ENCODE measurements around the gene SKIC2.

Gene SKIC2

GRCh38 chr6:31967926-31968320 lies 8.9 kb downstream of the SKIC2 start:
- no peak for TF ChIP-seq CTCF (IDR thresholded peaks at IDR 0.05; ENCODE audit: control extremely low read depth, extremely low read depth, low read depth, missing control alignments)
- no peak for DNase-seq (ENCODE audit: extremely low spot score)
- ChIA-PET CTCF (interaction anchor here (2.8 kb wide), 1 partner anchor 16 kb away, joined by 6 read pairs; no protein-coding TSS in a partner anchor), POLR2A (no interaction called here)

DNA sequence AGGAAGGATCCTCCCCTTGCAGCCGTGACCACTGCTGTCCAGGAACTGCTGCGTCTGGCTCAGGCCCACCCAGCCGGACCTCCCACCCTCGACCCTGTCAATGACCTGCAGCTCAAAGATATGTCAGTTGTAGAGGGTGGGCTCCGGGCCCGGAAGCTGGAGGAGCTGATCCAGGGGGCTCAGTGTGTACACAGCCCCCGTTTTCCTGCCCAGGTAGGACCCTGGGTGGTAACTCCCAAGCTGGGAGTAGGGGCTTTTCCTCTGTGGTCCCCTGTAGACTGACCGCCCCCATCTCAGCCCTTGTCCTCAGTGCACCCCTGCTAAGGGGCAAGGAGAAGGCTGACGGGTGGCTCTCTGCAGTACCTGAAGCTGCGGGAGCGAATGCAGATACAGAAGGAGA lies 9.4 kb downstream of the SKIC2 start:
- ChIA-PET POLR2A (no interaction called here), CTCF (interaction anchor here (2.8 kb wide), 1 partner anchor 16 kb away, joined by 6 read pairs; no protein-coding TSS in a partner anchor)
- no peak for DNase-seq (ENCODE audit: extremely low spot score)
- TF ChIP-seq CTCF (IDR thresholded peaks at IDR 0.05; ENCODE audit: control extremely low read depth, extremely low read depth, low read depth, missing control alignments): no peak

DNA sequence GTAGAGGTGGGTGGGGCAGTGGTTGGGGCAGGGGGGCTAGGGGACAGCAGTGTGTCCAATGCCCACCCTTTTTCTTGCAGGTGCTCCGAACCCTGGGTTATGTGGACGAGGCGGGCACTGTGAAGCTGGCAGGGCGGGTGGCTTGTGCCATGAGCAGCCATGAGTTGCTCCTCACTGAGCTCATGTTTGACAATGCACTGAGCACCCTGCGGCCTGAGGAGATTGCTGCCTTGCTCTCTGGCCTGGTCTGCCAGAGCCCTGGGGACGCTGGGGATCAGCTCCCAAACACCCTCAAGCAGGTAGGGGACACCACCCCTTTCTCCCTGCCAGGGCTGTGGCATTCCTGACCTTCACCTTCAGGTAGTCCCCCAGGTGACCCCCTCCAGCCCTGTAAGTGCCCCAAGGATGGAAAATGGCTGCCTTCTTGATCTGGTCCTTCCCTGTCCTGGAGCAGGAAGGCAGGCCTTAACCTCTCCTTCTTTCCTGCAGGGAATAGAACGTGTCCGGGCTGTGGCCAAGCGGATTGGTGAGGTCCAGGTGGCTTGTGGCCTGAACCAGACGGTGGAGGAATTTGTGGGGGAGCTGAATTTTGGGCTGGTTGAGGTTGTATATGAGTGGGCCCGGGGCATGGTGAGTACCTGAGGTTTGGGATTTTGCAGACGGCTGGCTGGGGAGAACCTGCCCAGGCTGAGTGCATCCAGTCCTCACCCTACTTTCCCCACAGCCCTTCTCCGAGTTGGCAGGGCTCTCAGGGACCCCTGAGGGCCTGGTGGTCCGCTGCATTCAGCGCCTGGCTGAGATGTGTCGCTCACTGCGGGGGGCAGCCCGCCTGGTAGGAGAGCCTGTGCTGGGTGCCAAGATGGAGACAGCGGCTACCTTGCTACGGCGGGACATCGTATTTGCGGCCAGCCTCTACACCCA lies 10.1 kb downstream of the SKIC2 start:
- ChIA-PET CTCF (interaction anchor here (2.0 to 2.8 kb wide), 2 partner anchors 10 to 17 kb away, joined by 6 read pairs; partner anchors contain the start of genes NELFE and SKIC2), POLR2A (interaction anchor here (3.3 kb wide), 1 partner anchor 10 kb away, joined by 15 read pairs; the partner anchor contains the start of genes NELFE and SKIC2)
- no peak for TF ChIP-seq CTCF (IDR thresholded peaks at IDR 0.05; ENCODE audit: control extremely low read depth, extremely low read depth, low read depth, missing control alignments)
- DNase-seq (ENCODE audit: extremely low spot score): no peak

- no peak for DNase-seq (ENCODE audit: extremely low spot score)
- no peak for TF ChIP-seq CTCF (IDR thresholded peaks at IDR 0.05; ENCODE audit: control extremely low read depth, extremely low read depth, low read depth, missing control alignments)
- ChIA-PET POLR2A (interaction anchor here (0.6 to 3.3 kb wide), 3 partner anchors 11 to 1002 kb away, joined by 3 to 15 read pairs (median 4); partner anchors contain the start of genes NELFE and SKIC2), CTCF (interaction anchor here (1.5 to 2.0 kb wide), 2 partner anchors 11 to 289 kb away, joined by 4 to 6 read pairs; partner anchors contain the start of genes LY6G5C, NELFE and SKIC2)
These were observed 11.0 kb downstream of the SKIC2 start for GRCh38 chr6:31969712-31970603.

DNA sequence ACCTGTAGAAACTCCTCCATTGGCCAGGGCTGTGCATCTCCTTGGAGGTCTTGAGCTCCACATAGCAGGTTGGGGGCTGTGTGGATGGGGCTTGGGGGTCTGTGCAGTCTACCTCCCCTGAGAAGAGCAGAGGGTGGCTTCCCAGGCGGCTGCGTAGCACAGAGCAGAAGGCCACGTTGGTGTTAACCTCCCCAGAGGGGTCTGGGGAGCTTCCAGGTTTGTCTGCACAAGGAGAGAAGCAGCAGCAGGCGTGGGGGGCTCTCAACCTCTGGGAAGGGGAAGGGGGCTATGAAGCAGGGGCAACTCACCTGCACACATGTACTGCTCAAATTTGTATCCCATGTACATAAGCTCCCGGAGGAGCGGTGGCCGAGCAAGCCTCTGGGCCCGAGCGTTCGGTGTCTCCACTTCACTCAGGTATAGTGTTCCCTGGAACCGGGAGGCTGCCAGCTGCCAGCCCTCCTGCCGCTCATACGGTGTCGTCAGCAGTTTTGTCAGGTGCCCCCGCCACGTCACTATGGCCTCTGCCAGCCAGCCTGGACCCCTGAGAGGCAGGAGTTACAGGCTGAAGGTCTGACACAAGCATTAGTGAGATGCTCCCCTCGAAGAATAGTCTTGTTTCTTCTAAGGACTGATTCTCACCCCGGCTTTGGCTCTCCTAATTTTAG lies 11.8 kb downstream of the SKIC2 start:
- ChIA-PET CTCF (interaction anchor here (1.5 to 2.0 kb wide), 2 partner anchors 12 to 290 kb away, joined by 4 to 6 read pairs; partner anchors contain the start of genes LY6G5C, NELFE and SKIC2), POLR2A (interaction anchor here (0.6 to 3.3 kb wide), 4 partner anchors 12 to 1277 kb away, joined by 3 to 15 read pairs (median 4); partner anchors contain the start of genes NELFE and SKIC2)
- no peak for TF ChIP-seq CTCF (IDR thresholded peaks at IDR 0.05; ENCODE audit: control extremely low read depth, extremely low read depth, low read depth, missing control alignments)
- DNase-seq (ENCODE audit: extremely low spot score): no peak
